Ramos (cell line): ENCODE measurements around the gene BATF2.
"Not testable (repeated sequence)": the region's sequence is repeated elsewhere in the genome, so short reads cannot be mapped to it uniquely, and the experiment has no call there.

Source experiments
- in situ Hi-C: fragments of 300-500 bp; cut with MboI; formaldehyde crosslinking; loops from one replicate; pipeline ENCODE4 v1.14.3; 2022; ENCODE audit warnings: low sequenced_read_pairs; ENCODE audit not compliant: unreplicated experiment

BATF2 gene

GRCh38 chr11:64996710-64997380 lies at the start of gene BATF2:
BATF2 (minus strand) TSS chr11:64996971; CDS start chr11:64996914, 57 bp downstream.
- in situ Hi-C loops = no loop called here

- in situ Hi-C loops = no loop called here
These were observed 49.0 kb upstream of the BATF2 start for GRCh38 chr11:65045728-65046127.

GRCh38 chr11:65045061-65045460 lies 48.3 kb upstream of the BATF2 start:
- in situ Hi-C loops = no loop called here

GRCh38 chr11:65043881-65044501 lies 47.2 kb upstream of the BATF2 start:
- in situ Hi-C loops = no loop called here

- in situ Hi-C loops = no loop called here
These were observed 46.1 kb upstream of the BATF2 start for GRCh38 chr11:65042891-65043290.

- in situ Hi-C loops = no loop called here
These were observed 44.3 kb upstream of the BATF2 start, which contains the start of gene SAC3D1 for GRCh38 chr11:65040847-65041622. SAC3D1 (plus strand) TSS chr11:65041210; CDS start chr11:65041293, 83 bp downstream.

- in situ Hi-C loops = no loop called here
These were observed 43.7 kb upstream of the BATF2 start for GRCh38 chr11:65040520-65040846.

- in situ Hi-C loops = no loop called here
These were observed 40.2 kb upstream of the BATF2 start for GRCh38 chr11:65036931-65037330.

GRCh38 chr11:65035579-65035978 lies 38.8 kb upstream of the BATF2 start:
- in situ Hi-C loops = no loop called here

GRCh38 chr11:65034423-65034822 lies 37.7 kb upstream of the BATF2 start:
- in situ Hi-C loops = no loop called here

GRCh38 chr11:65032216-65032615 lies 35.4 kb upstream of the BATF2 start:
- in situ Hi-C loops = no loop called here

GRCh38 chr11:65027213-65028067 lies 30.7 kb upstream of the BATF2 start, which contains the start of gene SNX15:
SNX15 (plus strand) TSS chr11:65027439; CDS start chr11:65027538, 99 bp downstream.
- in situ Hi-C loops = no loop called here

GRCh38 chr11:65026810-65027209 lies 30.0 kb upstream of the BATF2 start:
- in situ Hi-C loops = no loop called here

GRCh38 chr11:65023502-65023901 lies 26.7 kb upstream of the BATF2 start:
- in situ Hi-C loops = not testable (repeated sequence)

- in situ Hi-C loops = no loop called here
These were observed 24.7 kb upstream of the BATF2 start for GRCh38 chr11:65021509-65021908.

- in situ Hi-C loops = no loop called here
These were observed 24.2 kb upstream of the BATF2 start for GRCh38 chr11:65021003-65021402.

- in situ Hi-C loops = no loop called here
These were observed 23.1 kb upstream of the BATF2 start for GRCh38 chr11:65019824-65020223.

- in situ Hi-C loops = no loop called here
These were observed 21.2 kb upstream of the BATF2 start for GRCh38 chr11:65017937-65018336.

- in situ Hi-C loops = no loop called here
These were observed 19.9 kb upstream of the BATF2 start for GRCh38 chr11:65016705-65017104.

- in situ Hi-C loops = no loop called here
These were observed 18.0 kb upstream of the BATF2 start for GRCh38 chr11:65014726-65015227.
